HL-60 (cell line): ENCODE measurements around the gene SCAF4.

ENCODE experiments used
- DNase-seq, 2 experiments: peaks; one replicate each; pipeline ENCODE4 v3.0.0-alpha.2; 2010 to 2020; ENCODE audit warnings: low read depth in 1 of 2, low spot score in 1 of 2
- H3K27ac ChIP-seq: fragments of 250-450 bp; sonication (Bioruptor Pico); replicated peaks from 2 replicates; pipeline ENCODE4 v1.5.1; 2020; ENCODE audit warnings: mild to moderate bottlenecking, moderate library complexity
- H3K27me3 ChIP-seq: fragments of 250-450 bp; sonication (Bioruptor Pico); 2 replicates; pipeline ENCODE4 v1.5.1; 2021; ENCODE audit warnings: mild to moderate bottlenecking, moderate library complexity; ENCODE audit not compliant: insufficient read depth, poor library complexity, severe bottlenecking
- H3K4me3 ChIP-seq: replicated peaks from 2 replicates; pipeline ENCODE4 v1.5.1; 2011; ENCODE audit warnings: mild to moderate bottlenecking, control low read depth, low read length; ENCODE audit not compliant: insufficient read depth
- CTCF ChIP-seq: IDR thresholded peaks from one replicate; pipeline ENCODE4 v1.5.1; 2011; ENCODE audit warnings: low read length, control low read depth, inconsistent platforms; ENCODE audit not compliant: insufficient read depth
- GABPA ChIP-seq: IDR thresholded peaks from 2 replicates; pipeline ENCODE4 v1.6.1; 2012; ENCODE audit warnings: low read depth
- POLR2AphosphoS5 ChIP-seq: IDR thresholded peaks from 2 replicates; pipeline ENCODE4 v1.6.1; 2012; ENCODE audit warnings: low read depth
- REST ChIP-seq: IDR thresholded peaks from 2 replicates; pipeline ENCODE4 v1.6.1; 2012; ENCODE audit warnings: low read depth; ENCODE audit not compliant: insufficient replicate concordance
- SPI1 ChIP-seq: IDR thresholded peaks from 2 replicates; pipeline ENCODE4 v1.6.1; 2012; ENCODE audit warnings: low read depth, mild to moderate bottlenecking, borderline replicate concordance

SCAF4 gene

GRCh38 chr21:31713973-31714740 is 17.8 kb downstream of the SCAF4 start:
- no peaks in the 10 kb centered on the region for H3K27me3 ChIP-seq
- no peak overlapping the region for H3K27ac ChIP-seq
- DNase-seq, result no peak
- no peak for TF ChIP-seq POLR2AphosphoS5
- no peak for TF ChIP-seq GABPA
- TF ChIP-seq CTCF, result no peak
- no peak for TF ChIP-seq REST
- TF ChIP-seq SPI1, result no peak
- H3K4me3 ChIP-seq, result no peak overlapping the region

GRCh38 chr21:31713115-31713514 is 18.8 kb downstream of the SCAF4 start:
- no peak for TF ChIP-seq CTCF
- no peak overlapping the region for H3K4me3 ChIP-seq
- H3K27me3 ChIP-seq, result no peaks in the 10 kb centered on the region
- no peak for DNase-seq
- no peak overlapping the region for H3K27ac ChIP-seq

- H3K27me3 ChIP-seq, result no peaks in the 10 kb centered on the region
- no peak overlapping the region for H3K27ac ChIP-seq
- H3K4me3 ChIP-seq, result no peak overlapping the region
- TF ChIP-seq REST (no peak), POLR2AphosphoS5 (no peak), CTCF (no peak), GABPA (no peak), SPI1 (no peak)
- DNase-seq, result no peak
Measured at GRCh38 chr21:31711745-31712285, 20.1 kb downstream of the SCAF4 start.

- no peak for DNase-seq
- H3K4me3 ChIP-seq, result no peak overlapping the region
- TF ChIP-seq GABPA, result no peak
- TF ChIP-seq SPI1, result no peak
- TF ChIP-seq POLR2AphosphoS5, result no peak
- no peak for TF ChIP-seq REST
- TF ChIP-seq CTCF, result no peak
- no peak overlapping the region for H3K27ac ChIP-seq
- H3K27me3 ChIP-seq, result no peaks in the 10 kb centered on the region
Measured at GRCh38 chr21:31711326-31711725, 20.6 kb downstream of the SCAF4 start.
